DOHH2 (cell line): ENCODE data around the gene CDH18.
"Not testable (repeated sequence)": the region's sequence is repeated elsewhere in the genome, so short reads cannot be mapped to it uniquely, and the experiment has no call there.

Experiments used
- H3F3A ChIP-seq: fragments of 200-600 bp; sonication (generic), shearing (Covaris generic); 2 replicates; pipeline ENCODE4 v1.6.0; 2016; ENCODE audit warnings: antibody characterized with exemption, mild to moderate bottlenecking; ENCODE audit not compliant: control insufficient read depth, insufficient read depth
- H3K27ac ChIP-seq: fragments of 200-600 bp; sonication (generic); 2 replicates; pipeline ENCODE4 v1.5.1; 2014; ENCODE audit warnings: low read depth, mild to moderate bottlenecking, low read length, moderate library complexity
- H3K27me3 ChIP-seq: fragments of 200-600 bp; sonication (generic); 2 replicates; pipeline ENCODE4 v1.6.1; 2014; ENCODE audit warnings: mild to moderate bottlenecking, low read length, mixed read lengths; ENCODE audit not compliant: control insufficient read depth
- H3K36me3 ChIP-seq: fragments of 200-600 bp; sonication (generic); 2 replicates; pipeline ENCODE4 v1.6.1; 2014; ENCODE audit warnings: mild to moderate bottlenecking, low read length, moderate library complexity, mixed read lengths; ENCODE audit not compliant: control insufficient read depth
- H3K4me1 ChIP-seq: fragments of 200-600 bp; sonication (generic); 2 replicates; pipeline ENCODE4 v1.6.1; 2014; ENCODE audit warnings: mild to moderate bottlenecking, low read length, mixed read lengths; ENCODE audit not compliant: control insufficient read depth
- H3K4me2 ChIP-seq: fragments of 200-600 bp; sonication (generic); 2 replicates; pipeline ENCODE4 v1.6.0; 2014; ENCODE audit warnings: mild to moderate bottlenecking, low read length, moderate library complexity
- H3K4me3 ChIP-seq: fragments of 200-600 bp; sonication (generic); 2 replicates; pipeline ENCODE4 v1.5.1; 2014; ENCODE audit warnings: mild to moderate bottlenecking, low read length, mixed read lengths
- H3K79me2 ChIP-seq: fragments of 200-600 bp; sonication (generic); 2 replicates; pipeline ENCODE4 v1.6.1; 2014; ENCODE audit warnings: mild to moderate bottlenecking, low read length, mixed read lengths; ENCODE audit not compliant: control insufficient read depth
- H3K9me2 ChIP-seq: fragments of 200-600 bp; sonication (generic); replicated peaks from 2 replicates; pipeline ENCODE4 v1.6.1; 2014; ENCODE audit warnings: mild to moderate bottlenecking, low read length, mixed read lengths; ENCODE audit not compliant: control insufficient read depth
- H3K9me3 ChIP-seq: fragments of 200-600 bp; sonication (generic); 2 replicates; pipeline ENCODE4 v1.6.1; 2014; ENCODE audit warnings: antibody characterized with exemption, low read length, mixed read lengths; ENCODE audit not compliant: control insufficient read depth, insufficient read depth
- H4K20me1 ChIP-seq: fragments of 200-600 bp; sonication (generic); 2 replicates; pipeline ENCODE4 v1.6.0; 2014; ENCODE audit warnings: low read depth, mild to moderate bottlenecking, antibody characterized with exemption, low read length, moderate library complexity; ENCODE audit not compliant: control insufficient read depth, insufficient read depth
- EZH2phosphoT487 ChIP-seq: fragments of 200-600 bp; sonication (generic); IDR thresholded peaks from 2 replicates; pipeline ENCODE4 v1.6.1; 2017; ENCODE audit warnings: borderline replicate concordance, mild to moderate bottlenecking, antibody characterized with exemption, low read length, moderate library complexity, mixed read lengths
- TF ChIP-seq, protein P1 (sequence below): fragments of 200-600 bp; sonication (generic); IDR thresholded peaks from one replicate; pipeline ENCODE4 v1.5.1; 2014; ENCODE audit warnings: antibody characterized with exemption, mild to moderate bottlenecking, low read depth, low read length; ENCODE audit not compliant: poor library complexity, severe bottlenecking

Gene CDH18

GRCh38 chr5:19837536-19838174 lies 150.3 kb downstream of the CDH18 start:
- Histone ChIP-seq H4K20me1 (no peaks in the 10 kb centered on the region), H3K4me1 (no peaks in the 10 kb centered on the region), H3K4me3 (no peak overlapping the region), H3K79me2 (no peaks in the 10 kb centered on the region), H3K27me3 (no peaks in the 10 kb centered on the region), H3F3A (no peaks in the 10 kb centered on the region), H3K36me3 (no peaks in the 10 kb centered on the region), H3K27ac (no peak overlapping the region), H3K9me2 (no peaks in the 10 kb centered on the region), H3K4me2 (no peak overlapping the region), H3K9me3 (no peaks in the 10 kb centered on the region)
- TF ChIP-seq, protein P1, sequence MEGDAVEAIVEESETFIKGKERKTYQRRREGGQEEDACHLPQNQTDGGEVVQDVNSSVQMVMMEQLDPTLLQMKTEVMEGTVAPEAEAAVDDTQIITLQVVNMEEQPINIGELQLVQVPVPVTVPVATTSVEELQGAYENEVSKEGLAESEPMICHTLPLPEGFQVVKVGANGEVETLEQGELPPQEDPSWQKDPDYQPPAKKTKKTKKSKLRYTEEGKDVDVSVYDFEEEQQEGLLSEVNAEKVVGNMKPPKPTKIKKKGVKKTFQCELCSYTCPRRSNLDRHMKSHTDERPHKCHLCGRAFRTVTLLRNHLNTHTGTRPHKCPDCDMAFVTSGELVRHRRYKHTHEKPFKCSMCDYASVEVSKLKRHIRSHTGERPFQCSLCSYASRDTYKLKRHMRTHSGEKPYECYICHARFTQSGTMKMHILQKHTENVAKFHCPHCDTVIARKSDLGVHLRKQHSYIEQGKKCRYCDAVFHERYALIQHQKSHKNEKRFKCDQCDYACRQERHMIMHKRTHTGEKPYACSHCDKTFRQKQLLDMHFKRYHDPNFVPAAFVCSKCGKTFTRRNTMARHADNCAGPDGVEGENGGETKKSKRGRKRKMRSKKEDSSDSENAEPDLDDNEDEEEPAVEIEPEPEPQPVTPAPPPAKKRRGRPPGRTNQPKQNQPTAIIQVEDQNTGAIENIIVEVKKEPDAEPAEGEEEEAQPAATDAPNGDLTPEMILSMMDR, result no peak
- TF ChIP-seq EZH2phosphoT487, result no peak

DNA sequence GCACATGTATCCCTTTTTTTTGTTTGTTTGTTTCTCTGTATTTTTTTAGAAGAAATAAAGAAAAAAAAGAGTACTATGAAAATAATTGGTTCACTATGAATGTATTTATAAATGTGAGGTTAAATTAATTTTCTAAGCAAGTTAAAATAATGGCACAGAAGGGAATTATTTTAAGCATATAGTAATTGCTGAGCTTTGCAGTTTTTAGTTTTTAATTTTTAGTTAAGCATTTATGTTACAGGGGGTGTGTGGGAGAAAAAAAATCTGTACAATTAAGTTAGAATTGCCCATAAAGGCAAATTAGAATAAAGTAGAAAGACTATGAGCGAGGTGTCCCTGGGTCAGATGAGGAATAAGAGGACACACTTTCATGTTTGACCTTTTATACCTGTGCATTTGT lies 152.6 kb downstream of the CDH18 start:
- Histone ChIP-seq H3K4me1 (no peaks in the 10 kb centered on the region), H4K20me1 (no peaks in the 10 kb centered on the region), H3K4me2 (no peak overlapping the region), H3F3A (no peaks in the 10 kb centered on the region), H3K27ac (no peak overlapping the region), H3K79me2 (no peaks in the 10 kb centered on the region), H3K27me3 (no peaks in the 10 kb centered on the region), H3K9me2 (no peaks in the 10 kb centered on the region), H3K9me3 (no peaks in the 10 kb centered on the region), H3K4me3 (no peak overlapping the region), H3K36me3 (no peaks in the 10 kb centered on the region)
- TF ChIP-seq, protein P1, result no peak
- TF ChIP-seq EZH2phosphoT487, result no peak

GRCh38 chr5:19812720-19813119 lies 175.3 kb downstream of the CDH18 start:
- not testable (repeated sequence) for H3K9me3 ChIP-seq, H3K27me3 ChIP-seq, H3K27ac ChIP-seq, H3K4me2 ChIP-seq, H3K36me3 ChIP-seq, H3K4me3 ChIP-seq, H3K4me1 ChIP-seq, H3K79me2 ChIP-seq, H3K9me2 ChIP-seq, H4K20me1 ChIP-seq, H3F3A ChIP-seq

DNA sequence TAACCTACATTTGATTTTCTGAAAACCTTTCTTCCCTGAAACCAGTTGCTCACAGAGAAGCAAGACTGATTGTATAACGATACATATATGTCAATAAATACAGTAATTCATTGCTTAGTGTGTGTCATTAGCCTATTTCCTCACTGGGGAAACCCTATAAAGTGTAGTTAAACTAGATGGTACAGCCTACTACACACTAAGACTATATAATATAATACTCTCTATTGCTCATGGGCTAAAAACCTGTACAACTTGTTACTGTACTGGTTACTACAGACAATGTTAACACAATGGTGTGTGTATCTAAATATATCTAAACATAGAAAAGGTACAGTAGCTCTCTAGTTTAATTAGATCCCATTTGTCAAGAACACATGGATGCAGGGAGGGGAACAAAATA lies 181.2 kb downstream of the CDH18 start:
- Histone ChIP-seq H3K4me3 (no peak overlapping the region), H3K27ac (no peak overlapping the region), H3K9me2 (no peaks in the 10 kb centered on the region), H3K4me2 (no peak overlapping the region), H3K4me1 (no peaks in the 10 kb centered on the region), H3F3A (no peaks in the 10 kb centered on the region), H4K20me1 (no peaks in the 10 kb centered on the region), H3K9me3 (no peaks in the 10 kb centered on the region), H3K79me2 (no peaks in the 10 kb centered on the region), H3K27me3 (no peaks in the 10 kb centered on the region), H3K36me3 (no peaks in the 10 kb centered on the region)
- no peak for TF ChIP-seq EZH2phosphoT487
- TF ChIP-seq, protein P1, result no peak
